ENCODE data around the gene NDUFA6. TPM values are rescaled to one million over a fixed set of nuclear protein-coding genes. Genes with fewer than 3 reads are reported as not detected.
"Not testable (repeated sequence)": the region's sequence is repeated elsewhere in the genome, so short reads cannot be mapped to it uniquely, and the experiment has no call there.

NDUFA6 gene
- total and polyA plus RNA-seq, 2 experiments from 2014 or later: 134 to 324 TPM

DNA sequence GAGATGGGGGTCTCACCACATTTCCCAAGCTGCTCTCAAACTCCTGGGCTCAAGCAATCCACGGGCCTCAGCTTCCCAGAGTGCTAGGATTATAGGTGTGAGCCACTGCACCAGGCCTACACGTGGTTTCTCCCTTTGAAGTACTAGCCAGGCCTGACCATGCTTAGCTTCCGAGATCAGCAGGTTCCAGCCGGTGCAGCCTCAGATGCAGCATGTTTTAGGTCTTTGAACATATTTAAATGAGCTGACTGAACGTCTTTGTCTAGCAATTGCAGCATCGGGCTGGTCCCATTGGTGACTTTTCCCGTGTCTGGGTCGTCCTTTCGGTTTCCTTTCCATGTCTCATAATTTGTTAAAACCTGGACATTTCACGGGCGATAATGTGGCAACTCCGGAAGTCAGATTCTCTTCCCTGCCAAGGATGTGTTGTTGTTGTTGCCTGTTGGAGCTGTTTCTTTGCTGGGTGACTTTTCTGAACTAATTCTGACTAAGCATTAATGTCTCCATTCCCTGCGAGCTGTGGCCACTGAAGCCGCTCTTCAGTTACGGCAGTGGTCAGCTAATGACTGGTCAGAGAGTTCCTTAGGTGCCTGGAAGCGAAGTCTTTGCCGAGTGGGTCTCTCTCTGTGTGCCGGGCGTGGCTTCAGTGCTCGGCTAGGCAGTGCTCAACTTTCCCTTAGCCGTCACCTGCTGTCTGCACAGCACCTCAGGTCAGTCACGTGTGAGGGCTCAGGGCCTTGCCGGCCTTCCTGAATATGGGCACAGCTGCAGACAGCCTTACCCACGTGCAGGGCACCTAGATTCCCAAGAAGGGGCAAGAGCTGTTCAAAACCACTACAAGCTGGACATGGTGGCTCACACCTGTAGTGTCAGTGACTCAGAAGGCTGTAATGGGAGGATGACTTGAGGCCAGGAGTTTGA lies 43.8 kb upstream of the NDUFA6 start:
- Histone ChIP-seq H3K27me3 (no peaks in the 10 kb centered on the region), H3K4me3 (no peak overlapping the region), H3K27ac (no peak overlapping the region), H3K9me3 (ENCODE audit: low read depth) (no peaks in the 10 kb centered on the region), H3K4me1 (ENCODE audit: low read depth) (no peaks in the 10 kb centered on the region), H3K36me3 (no peaks in the 10 kb centered on the region)
- TF ChIP-seq, protein P1, sequence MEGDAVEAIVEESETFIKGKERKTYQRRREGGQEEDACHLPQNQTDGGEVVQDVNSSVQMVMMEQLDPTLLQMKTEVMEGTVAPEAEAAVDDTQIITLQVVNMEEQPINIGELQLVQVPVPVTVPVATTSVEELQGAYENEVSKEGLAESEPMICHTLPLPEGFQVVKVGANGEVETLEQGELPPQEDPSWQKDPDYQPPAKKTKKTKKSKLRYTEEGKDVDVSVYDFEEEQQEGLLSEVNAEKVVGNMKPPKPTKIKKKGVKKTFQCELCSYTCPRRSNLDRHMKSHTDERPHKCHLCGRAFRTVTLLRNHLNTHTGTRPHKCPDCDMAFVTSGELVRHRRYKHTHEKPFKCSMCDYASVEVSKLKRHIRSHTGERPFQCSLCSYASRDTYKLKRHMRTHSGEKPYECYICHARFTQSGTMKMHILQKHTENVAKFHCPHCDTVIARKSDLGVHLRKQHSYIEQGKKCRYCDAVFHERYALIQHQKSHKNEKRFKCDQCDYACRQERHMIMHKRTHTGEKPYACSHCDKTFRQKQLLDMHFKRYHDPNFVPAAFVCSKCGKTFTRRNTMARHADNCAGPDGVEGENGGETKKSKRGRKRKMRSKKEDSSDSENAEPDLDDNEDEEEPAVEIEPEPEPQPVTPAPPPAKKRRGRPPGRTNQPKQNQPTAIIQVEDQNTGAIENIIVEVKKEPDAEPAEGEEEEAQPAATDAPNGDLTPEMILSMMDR (IDR thresholded peaks at IDR 0.05; ENCODE audit: low read depth, low read length): no peak
- no peak for DNase-seq (ENCODE audit: low read depth in 1 of 2, low spot score in 1 of 2)

DNA sequence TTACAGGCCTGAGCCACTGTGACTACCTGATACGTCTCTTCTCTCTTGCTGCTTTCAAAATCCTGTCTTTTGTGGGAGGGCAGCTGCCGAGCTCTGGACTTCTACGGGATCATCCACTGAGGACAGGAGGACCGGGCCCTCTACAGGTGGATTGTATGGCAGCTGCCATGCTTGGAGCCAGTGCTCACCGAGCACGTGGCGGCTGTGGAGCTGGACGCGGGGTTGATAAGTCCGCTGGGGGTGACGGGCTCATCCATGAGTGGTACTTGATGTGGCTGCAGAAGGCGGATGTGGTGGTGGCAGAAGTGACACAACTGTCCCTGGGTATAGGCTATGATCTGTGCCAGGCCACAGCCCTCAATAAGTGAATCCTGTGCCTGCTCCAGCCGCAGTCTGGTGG lies 41.9 kb upstream of the NDUFA6 start:
- Histone ChIP-seq H3K4me3 (no peak overlapping the region), H3K27me3 (no peaks in the 10 kb centered on the region), H3K36me3 (no peaks in the 10 kb centered on the region), H3K9me3 (ENCODE audit: low read depth) (no peaks in the 10 kb centered on the region), H3K27ac (no peak overlapping the region), H3K4me1 (ENCODE audit: low read depth) (no peaks in the 10 kb centered on the region)
- TF ChIP-seq, protein P1 (IDR thresholded peaks at IDR 0.05; ENCODE audit: low read depth, low read length): no peak
- no peak for DNase-seq (ENCODE audit: low read depth in 1 of 2, low spot score in 1 of 2)

DNA sequence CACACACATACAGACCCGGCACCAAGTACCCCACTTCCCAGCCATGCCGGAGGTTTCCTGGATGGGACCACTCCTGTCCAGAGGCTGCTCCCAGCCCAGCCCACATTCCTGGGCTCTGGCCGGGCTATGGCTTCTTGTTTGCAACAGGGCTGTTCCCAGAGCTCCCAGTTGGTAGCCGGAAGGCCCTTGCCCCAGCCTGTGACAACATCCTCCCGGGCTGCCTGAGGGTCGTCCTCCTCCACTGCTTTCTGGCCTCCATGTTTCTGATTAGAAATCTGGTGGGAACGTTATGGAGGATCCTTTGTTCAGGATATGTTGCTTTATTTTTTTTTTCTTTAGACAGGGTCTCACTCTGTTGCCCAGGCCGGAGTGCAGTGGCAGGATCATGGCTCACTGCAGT lies 41.0 kb upstream of the NDUFA6 start:
- H3K9me3 ChIP-seq (ENCODE audit: low read depth): no peaks in the 10 kb centered on the region
- H3K27me3 ChIP-seq: no peaks in the 10 kb centered on the region
- no peak for DNase-seq (ENCODE audit: low read depth in 1 of 2, low spot score in 1 of 2)

DNA sequence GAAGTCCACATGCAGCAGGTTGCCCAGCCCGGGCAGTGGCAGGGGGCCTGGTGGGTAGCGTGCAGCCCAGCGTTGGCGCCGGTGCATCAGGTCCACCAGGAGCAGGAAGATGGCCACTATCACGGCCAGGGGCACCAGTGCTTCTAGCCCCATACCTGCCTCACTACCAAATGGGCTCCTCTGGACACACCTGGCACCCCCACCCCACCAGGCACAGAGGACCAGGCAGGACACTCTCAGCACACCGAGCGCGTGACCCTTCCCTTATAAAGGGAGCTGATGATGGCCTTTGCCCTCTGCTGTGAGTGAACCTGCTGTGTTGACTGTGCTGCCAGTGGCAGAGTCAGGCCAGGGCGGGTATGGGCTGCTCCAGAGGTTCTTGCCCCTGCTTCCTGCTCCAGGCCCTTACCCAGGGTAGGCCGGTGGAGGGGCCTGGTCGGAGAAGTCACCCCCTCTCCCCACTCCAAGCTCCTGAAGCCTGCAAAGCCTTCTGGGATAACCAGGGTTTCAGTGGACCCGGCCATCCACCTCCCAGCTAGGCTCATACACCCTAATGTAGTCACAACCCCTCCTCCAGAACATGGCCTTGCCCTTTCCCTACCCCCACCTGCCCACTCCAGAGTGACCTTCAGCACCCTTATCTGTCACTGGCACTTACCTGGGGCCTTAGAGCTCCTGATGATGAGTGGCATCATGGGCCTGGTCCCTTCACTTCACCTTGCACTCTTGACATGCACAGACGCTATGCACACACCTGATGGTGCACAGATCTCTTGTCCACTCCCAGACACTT lies 40.3 kb upstream of the NDUFA6 start, which contains the start of gene CYP2D6:
TSS of gene CYP2D6 (minus strand) at position 172 of the 793 bp plus-strand sequence. CDS start at position 153, 19 bp downstream.
- DNase-seq (ENCODE audit: low read depth in 1 of 2, low spot score in 1 of 2); H3K27me3 ChIP-seq; H3K4me1 ChIP-seq (ENCODE audit: low read depth); H3K36me3 ChIP-seq; H3K9me3 ChIP-seq (ENCODE audit: low read depth); H3K27ac ChIP-seq; H3K4me3 ChIP-seq: not testable (repeated sequence)

More for the DNA sequence above, 41.0 kb upstream of the NDUFA6 start:
- Histone ChIP-seq H3K4me3 (no peak overlapping the region), H3K36me3 (no peaks in the 10 kb centered on the region), H3K27ac (no peak overlapping the region), H3K4me1 (ENCODE audit: low read depth) (no peaks in the 10 kb centered on the region)
- TF ChIP-seq, protein P1 (IDR thresholded peaks at IDR 0.05; ENCODE audit: low read depth, low read length): no peak

DNA sequence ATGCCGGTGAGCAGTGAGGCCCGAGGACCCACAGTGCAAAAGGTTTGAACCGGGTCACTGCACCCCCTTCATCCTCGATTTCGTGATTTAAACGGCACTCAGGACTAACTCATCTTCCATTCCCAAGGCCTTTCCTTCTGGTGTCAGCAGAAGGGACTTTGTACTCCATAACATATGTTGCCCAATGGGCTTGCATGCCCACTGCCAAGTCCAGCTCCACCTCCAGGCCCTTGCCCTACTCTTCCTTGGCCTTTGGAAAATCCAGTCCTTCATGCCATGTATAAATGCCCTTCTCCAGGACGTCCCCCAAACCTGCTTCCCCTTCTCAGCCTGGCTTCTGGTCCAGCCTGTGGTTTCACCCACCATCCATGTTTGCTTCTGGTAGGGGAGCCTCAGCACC lies 39.6 kb upstream of the NDUFA6 start:
- not testable (repeated sequence) for DNase-seq (ENCODE audit: low read depth in 1 of 2, low spot score in 1 of 2); H3K4me1 ChIP-seq (ENCODE audit: low read depth)

DNA sequence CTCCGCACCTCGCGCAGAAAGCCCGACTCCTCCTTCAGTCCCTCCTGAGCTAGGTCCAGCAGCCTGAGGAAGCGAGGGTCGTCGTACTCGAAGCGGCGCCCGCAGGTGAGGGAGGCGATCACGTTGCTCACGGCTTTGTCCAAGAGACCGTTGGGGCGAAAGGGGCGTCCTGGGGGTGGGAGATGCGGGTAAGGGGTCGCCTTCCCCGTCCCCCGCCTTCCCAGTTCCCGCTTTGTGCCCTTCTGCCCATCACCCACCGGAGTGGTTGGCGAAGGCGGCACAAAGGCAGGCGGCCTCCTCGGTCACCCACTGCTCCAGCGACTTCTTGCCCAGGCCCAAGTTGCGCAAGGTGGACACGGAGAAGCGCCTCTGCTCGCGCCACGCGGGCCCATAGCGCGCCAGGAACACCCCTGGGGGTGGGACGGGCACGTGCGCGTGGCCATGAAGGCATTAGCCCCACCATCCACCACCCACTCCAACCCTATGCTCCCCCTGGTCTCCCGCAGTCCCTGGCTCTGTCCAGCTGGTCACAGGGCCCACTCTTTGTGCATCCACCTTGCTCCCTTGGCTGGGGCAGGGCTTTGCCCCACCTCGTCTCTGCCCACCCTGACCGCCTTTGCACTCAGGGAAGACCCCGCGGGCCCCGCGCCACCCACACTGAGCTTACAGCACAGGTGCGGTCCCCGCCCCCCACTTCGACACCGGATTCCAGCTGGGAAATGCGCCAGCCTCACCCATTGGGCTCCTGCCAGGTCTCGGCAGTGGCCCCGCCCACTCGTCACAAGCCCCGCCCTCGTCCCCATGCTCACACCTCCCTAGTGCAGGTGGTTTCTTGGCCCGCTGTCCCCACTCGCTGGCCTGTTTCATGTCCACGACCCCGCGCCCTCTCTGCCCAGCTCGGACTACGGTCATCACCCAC lies 38.5 kb upstream of the NDUFA6 start:
- not testable (repeated sequence) for DNase-seq (ENCODE audit: low read depth in 1 of 2, low spot score in 1 of 2); H3K9me3 ChIP-seq (ENCODE audit: low read depth); H3K4me1 ChIP-seq (ENCODE audit: low read depth); H3K36me3 ChIP-seq; H3K27me3 ChIP-seq; H3K27ac ChIP-seq; H3K4me3 ChIP-seq

More for the DNA sequence above, 39.6 kb upstream of the NDUFA6 start:
- not testable (repeated sequence) for H3K4me3 ChIP-seq; H3K27ac ChIP-seq; H3K36me3 ChIP-seq; H3K27me3 ChIP-seq; H3K9me3 ChIP-seq (ENCODE audit: low read depth)

DNA sequence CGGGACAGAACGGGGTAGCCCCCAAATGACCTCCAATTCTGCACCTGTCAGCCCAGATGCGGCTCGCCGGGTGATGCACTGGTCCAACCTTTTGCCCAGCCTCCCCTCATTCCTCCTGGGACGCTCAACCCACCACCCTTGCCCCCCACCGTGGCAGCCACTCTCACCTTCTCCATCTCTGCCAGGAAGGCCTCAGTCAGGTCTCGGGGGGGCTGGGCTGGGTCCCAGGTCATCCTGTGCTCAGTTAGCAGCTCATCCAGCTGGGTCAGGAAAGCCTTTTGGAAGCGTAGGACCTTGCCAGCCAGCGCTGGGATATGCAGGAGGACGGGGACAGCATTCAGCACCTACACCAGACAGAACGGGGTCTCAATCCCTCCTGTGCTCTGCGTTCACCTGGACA lies 37.4 kb upstream of the NDUFA6 start:
- H3K27me3 ChIP-seq; H3K36me3 ChIP-seq; H3K4me1 ChIP-seq (ENCODE audit: low read depth); H3K4me3 ChIP-seq; DNase-seq (ENCODE audit: low read depth in 1 of 2, low spot score in 1 of 2); H3K27ac ChIP-seq; H3K9me3 ChIP-seq (ENCODE audit: low read depth): not testable (repeated sequence)

Measured in cardiac muscle cell (in vitro differentiated cells and primary cell).